Kidney epithelial cell (primary cell): ENCODE measurements around the gene AP2S1. TPM values are rescaled to one million over a fixed set of nuclear protein-coding genes. Genes with fewer than 3 reads are reported as not detected.
A peak's percentile ranks its signal among the peaks of the same experiment; 100 is the strongest.

Experiments used
- DNase-seq: peaks from one replicate; pipeline ENCODE4 v3.0.0-alpha.2; 2010; ENCODE audit warnings: low read depth
- H3K27me3 ChIP-seq: 2 replicates; pipeline ENCODE4 v1.6.0; 2011; ENCODE audit warnings: low read length; ENCODE audit not compliant: control insufficient read depth, insufficient read depth
- H3K36me3 ChIP-seq: 2 replicates; pipeline ENCODE4 v1.5.1; 2011; ENCODE audit warnings: low read length; ENCODE audit not compliant: control insufficient read depth, insufficient read depth
- H3K4me3 ChIP-seq: 2 replicates; pipeline ENCODE4 v1.5.1; 2011; ENCODE audit warnings: low read depth, mild to moderate bottlenecking, control low read depth, low read length
- total RNA-seq: library from RNA; depleted of rRNA; stranded (reverse); fragments of >200 nt; gene quantifications from 2 replicates; pipeline ENCODE4 v1.2.3, GENCODE V29; 2015
- TF ChIP-seq, protein P1 (sequence below): IDR thresholded peaks from 2 replicates; pipeline ENCODE4 v1.5.1; 2011; ENCODE audit warnings: mild to moderate bottlenecking, moderate library complexity, low read length, control low read depth, inconsistent platforms; ENCODE audit not compliant: insufficient read depth, poor library complexity, severe bottlenecking

Gene AP2S1
- total RNA-seq, 1 donor from 2014 or later = 157 TPM

DNA sequence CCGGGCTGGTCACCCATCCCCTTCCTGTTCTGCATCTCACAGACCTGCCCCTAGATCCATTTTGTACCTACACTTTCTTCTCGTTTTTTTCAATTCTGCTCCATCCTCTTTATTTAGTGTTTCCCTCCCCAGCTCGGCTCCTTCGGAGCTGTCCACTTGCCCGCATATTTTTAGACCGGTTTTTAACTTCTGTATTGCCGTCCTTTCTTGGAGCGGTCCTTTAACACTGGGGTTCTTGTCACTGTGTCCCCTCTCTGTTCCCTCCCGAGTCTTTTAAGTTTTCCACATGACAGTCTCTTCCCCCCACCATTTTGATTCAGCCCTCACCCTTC, 11.8 kb upstream of the AP2S1 start:
- H3K4me3 ChIP-seq = peak overlapping the region; percentile 85
- TF ChIP-seq, protein P1, sequence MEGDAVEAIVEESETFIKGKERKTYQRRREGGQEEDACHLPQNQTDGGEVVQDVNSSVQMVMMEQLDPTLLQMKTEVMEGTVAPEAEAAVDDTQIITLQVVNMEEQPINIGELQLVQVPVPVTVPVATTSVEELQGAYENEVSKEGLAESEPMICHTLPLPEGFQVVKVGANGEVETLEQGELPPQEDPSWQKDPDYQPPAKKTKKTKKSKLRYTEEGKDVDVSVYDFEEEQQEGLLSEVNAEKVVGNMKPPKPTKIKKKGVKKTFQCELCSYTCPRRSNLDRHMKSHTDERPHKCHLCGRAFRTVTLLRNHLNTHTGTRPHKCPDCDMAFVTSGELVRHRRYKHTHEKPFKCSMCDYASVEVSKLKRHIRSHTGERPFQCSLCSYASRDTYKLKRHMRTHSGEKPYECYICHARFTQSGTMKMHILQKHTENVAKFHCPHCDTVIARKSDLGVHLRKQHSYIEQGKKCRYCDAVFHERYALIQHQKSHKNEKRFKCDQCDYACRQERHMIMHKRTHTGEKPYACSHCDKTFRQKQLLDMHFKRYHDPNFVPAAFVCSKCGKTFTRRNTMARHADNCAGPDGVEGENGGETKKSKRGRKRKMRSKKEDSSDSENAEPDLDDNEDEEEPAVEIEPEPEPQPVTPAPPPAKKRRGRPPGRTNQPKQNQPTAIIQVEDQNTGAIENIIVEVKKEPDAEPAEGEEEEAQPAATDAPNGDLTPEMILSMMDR = no peak
- no peaks in the 10 kb centered on the region for H3K36me3 ChIP-seq
- no peaks in the 10 kb centered on the region for H3K27me3 ChIP-seq
- DNase-seq = no peak

DNA sequence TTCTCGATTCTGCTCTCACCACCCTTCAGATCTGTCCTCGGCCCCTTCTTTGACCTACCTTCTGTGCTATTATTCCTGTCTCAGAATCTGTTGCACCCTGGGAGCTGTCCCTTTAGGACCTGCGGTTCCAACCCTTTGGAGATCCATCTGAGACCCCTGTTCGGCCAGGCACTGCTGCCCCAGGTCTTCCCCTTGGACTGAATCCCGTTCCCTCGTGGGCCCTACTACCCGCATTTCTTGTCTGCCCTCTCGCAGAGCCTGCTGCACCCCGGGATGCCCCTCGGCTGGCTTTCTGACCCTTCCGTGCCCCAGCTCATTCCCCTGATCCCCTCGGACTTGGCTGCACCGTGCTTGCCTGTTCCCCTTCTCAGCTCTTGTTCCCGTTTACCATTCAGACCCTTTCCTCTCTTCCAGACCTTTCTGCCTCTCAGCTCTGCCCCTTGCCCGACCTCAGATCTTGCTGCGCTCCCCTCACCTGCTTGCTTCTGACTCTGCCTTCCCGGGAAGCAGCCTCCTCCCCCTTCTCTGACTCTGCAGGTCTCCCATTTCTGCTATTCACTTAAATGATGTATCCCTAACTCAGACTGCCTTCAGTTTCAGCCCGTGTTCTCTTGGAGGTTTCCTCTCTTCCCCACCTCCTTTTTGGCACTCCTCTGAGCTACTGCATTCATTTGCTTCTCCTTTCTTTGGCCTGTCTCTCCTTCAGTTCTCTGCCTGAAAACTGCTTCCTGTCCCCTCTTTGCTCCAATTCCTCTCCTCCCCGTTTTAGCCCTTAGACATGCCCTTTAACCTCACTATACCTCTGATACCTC, 11.3 kb upstream of the AP2S1 start:
- no peaks in the 10 kb centered on the region for H3K27me3 ChIP-seq
- peak overlapping the region; percentile 85 for H3K4me3 ChIP-seq
- no peaks in the 10 kb centered on the region for H3K36me3 ChIP-seq
- TF ChIP-seq, protein P1 = no peak
- no peak for DNase-seq

DNA sequence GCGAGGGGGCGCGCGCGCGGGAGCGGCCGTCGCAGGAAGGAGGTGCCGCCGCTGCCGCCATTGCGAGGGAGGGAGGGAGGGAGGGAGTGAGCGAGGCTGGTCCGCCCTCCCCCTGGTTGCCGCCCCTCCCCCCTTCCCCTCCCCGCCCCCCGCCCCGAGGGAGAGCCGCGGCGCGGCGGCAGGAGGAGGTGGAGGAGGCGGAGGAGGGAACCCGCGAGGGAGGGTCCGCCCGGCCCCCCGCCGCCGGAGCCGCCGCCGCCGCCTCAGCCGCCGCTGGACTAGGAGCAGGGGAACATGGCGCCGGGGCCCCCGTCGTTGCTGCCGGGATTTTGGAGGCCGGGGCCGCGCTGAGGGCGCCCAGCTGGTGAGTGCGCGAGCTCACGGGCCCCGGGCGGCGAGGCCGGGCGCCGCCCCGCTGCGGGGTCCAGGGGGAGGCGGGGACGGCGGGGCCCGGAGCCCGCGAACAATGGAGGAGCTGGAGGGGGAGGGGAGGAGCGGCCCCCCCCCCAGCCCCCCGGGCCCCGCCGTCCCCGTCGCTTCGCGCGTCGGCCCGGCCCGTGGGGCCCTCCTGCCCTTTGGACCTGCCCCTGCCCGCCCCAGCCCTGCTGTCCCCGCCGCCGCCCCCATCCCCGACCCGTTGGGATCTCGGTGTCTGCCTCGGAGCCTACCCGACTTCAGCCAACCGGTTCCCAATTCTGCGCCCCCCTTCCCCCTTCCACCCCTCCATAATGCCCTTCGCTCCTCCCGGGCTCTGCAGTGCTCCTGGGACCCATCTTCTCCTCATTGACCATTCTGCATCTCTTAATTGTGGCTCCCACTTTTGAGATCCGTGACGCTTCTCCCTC, 10.4 kb upstream of the AP2S1 start, which contains the start of gene ARHGAP35:
Gene ARHGAP35 (plus strand): TSS at position 152 of the 845 bp plus-strand sequence. CDS start 57,679 bp downstream, outside the sequence.
- H3K36me3 ChIP-seq = no peaks in the 10 kb centered on the region
- TF ChIP-seq, protein P1 = no peak
- DNase-seq = no peak

DNA sequence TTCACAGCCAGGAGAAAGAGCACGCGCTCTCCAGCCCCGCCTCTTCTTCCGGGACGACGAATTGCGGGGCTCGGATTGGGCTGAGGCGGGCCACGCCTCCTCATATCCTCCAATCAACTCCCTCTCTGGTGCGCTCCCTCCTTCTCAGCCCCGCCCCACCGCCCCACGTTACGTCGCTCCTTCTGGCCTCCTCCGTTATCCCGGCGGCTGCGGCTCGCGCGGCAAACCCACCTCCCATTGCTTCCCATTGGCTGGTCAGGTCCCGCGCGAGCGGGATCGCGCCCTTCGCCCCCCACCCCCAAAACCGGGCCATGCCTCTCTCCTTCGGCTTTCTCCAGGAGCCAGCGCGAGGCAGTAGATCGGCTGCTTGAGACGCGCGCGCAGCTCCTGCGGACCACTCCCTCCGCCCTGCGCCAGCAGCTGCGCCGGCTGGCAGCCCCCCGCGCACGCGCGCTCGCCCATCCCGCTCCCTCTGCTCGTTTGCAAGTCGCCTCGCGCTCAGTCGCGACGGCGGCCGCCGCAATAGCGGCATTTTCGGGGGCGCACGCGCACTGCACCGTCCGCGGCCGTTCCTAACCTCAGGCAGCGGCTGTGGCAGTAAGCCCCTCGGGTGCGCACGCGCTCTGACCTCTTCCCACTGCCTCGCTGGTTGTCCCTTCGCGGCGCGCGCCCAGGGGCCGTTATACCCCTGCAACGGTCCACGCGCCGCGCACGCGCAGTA, 9.6 kb upstream of the AP2S1 start:
- DNase-seq = peak; percentile 89
- Histone ChIP-seq H3K27me3 (no peaks in the 10 kb centered on the region), H3K36me3 (no peaks in the 10 kb centered on the region), H3K4me3 (peak overlapping the region; percentile 85)
- TF ChIP-seq, protein P1 = no peak

More for the DNA sequence above, 10.4 kb upstream of the AP2S1 start, which contains the start of gene ARHGAP35:
- H3K27me3 ChIP-seq = no peaks in the 10 kb centered on the region
- H3K4me3 ChIP-seq = peak within 1 kb of the TSS; percentile 85

DNA sequence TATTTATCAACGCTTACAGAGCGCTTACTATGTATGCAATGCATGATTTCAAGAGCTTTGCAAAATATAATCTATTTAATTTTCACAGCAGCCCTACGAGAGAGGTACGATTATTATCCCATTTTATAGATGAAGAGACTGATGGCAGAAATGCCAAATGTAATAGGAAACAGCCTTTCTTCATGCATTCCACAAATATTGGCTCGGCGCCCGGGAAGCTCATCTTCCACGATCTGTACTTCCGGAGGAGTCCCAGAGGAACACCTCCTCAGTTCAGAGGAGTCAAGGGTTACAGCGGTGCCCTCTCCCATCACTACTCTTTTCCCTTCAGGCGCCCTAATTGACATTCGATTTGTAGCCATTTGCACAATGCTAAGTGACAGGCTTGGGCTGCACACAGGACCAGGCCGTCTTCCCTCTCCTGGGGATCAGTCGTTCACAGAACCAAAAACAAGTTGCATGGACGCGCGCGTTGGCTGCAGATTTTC, 9.0 kb upstream of the AP2S1 start:
- Histone ChIP-seq H3K27me3 (no peaks in the 10 kb centered on the region), H3K36me3 (no peaks in the 10 kb centered on the region), H3K4me3 (peak overlapping the region; percentile 23)
- no peak for DNase-seq
- TF ChIP-seq, protein P1 = no peak
